HCT116 (cell line): Measurements from ENCODE around the gene AIF1. TPM values are rescaled to one million over a fixed set of nuclear protein-coding genes. Genes with fewer than 3 reads are reported as not detected.

Experiments
- ATAC-seq: fragments of 200-7000 bp; cut with Tn5 transposase; 2 replicates; pipeline ENCODE4 v1.9.1; 2020; ENCODE audit warnings: mild to moderate bottlenecking, moderate library complexity
- BruUV-seq: library from RNA; stranded (reverse); fragments of 400-500 nt; replicated peaks from 2 replicates; lab custom pipeline; 2021; lab: Mats Ljungman, UMichigan
- CTCF ChIA-PET: fragments of 300-600 bp; sonication (Branson Sonifier 250); formaldehyde crosslinking; loops from one replicate; lab custom pipeline; 2021; ENCODE audit warnings: antibody characterized with exemption; lab: Charles Lee
- POLR2A ChIA-PET: fragments of 300-600, 350-600 bp; sonication (Branson Sonifier 250); formaldehyde crosslinking; loops from one replicate; lab custom pipeline; 2021; ENCODE audit warnings: antibody characterized with exemption; lab: Charles Lee
- RAD21 ChIA-PET, 2 experiments: fragments of 300-600 bp; sonication (Branson Sonifier 250); formaldehyde crosslinking; loops; one replicate each; lab custom pipeline; 2023; ENCODE audit warnings: low total read pairs in 2 of 2; ENCODE audit not compliant: uncharacterized antibody in 2 of 2, unreplicated experiment in 2 of 2, low non-redundant PET in 1 of 2; lab: Charles Lee
- DNase-seq: peaks from one replicate; pipeline ENCODE4 v3.0.0-alpha.2; 2010; ENCODE audit warnings: low read depth, low spot score
- H2AFZ ChIP-seq: fragments of 200-600 bp; shearing (Covaris generic), sonication (generic); 2 replicates; pipeline ENCODE4 v1.6.1; 2017; ENCODE audit warnings: low read depth, mixed run types, mixed read lengths, antibody characterized with exemption, low read length; ENCODE audit not compliant: poor library complexity, severe bottlenecking
- H3K27ac ChIP-seq: 2 replicates; pipeline ENCODE4 v1.5.1; 2012; ENCODE audit warnings: low read depth, low read length
- H3K27me3 ChIP-seq: fragments of 200-600 bp; sonication (generic); 2 replicates; pipeline ENCODE4 v1.6.1; 2016; ENCODE audit warnings: mixed run types, low read length, mixed read lengths; ENCODE audit not compliant: insufficient read depth
- H3K36me3 ChIP-seq, 2 experiments: fragments of 200-500 bp in 1 of 2; fragments of 200-600 bp in 1 of 2; sonication (Bioruptor generic) in 1 of 2; sonication (generic) in 1 of 2; 2 replicates each; pipeline versions ENCODE4 v1.5.1 to v1.6.1; 2014 to 2016; ENCODE audit warnings: low read length in 2 of 2, inconsistent platforms in 1 of 2, mixed read lengths in 1 of 2, mixed run types in 1 of 2; ENCODE audit not compliant: insufficient read depth in 2 of 2, control insufficient read depth in 1 of 2
- H3K4me1 ChIP-seq, 2 experiments: fragments of 200-600 bp in 1 of 2; sonication (generic) in 1 of 2; 2 replicates each; pipeline versions ENCODE4 v1.5.1 to v1.6.1; 2012 to 2017; ENCODE audit warnings: low read length in 2 of 2, inconsistent platforms in 1 of 2, mild to moderate bottlenecking in 1 of 2, mixed read lengths in 1 of 2, mixed run types in 1 of 2, moderate library complexity in 1 of 2; ENCODE audit not compliant: insufficient read depth in 2 of 2, control insufficient read depth in 1 of 2
- H3K4me2 ChIP-seq: fragments of 200-600 bp; sonication (generic); 2 replicates; pipeline ENCODE4 v1.6.1; 2017; ENCODE audit warnings: mixed run types, low read length, mixed read lengths
- H3K4me3 ChIP-seq, 2 experiments: fragments of 200-600 bp in 1 of 2; sonication (generic) in 1 of 2; replicated peaks in 1 of 2; 2 replicates each; pipeline ENCODE4 v1.5.1; 2011 to 2016; ENCODE audit warnings: low read length in 2 of 2, control low read depth in 1 of 2, low read depth in 1 of 2, mild to moderate bottlenecking in 1 of 2, mixed read lengths in 1 of 2, mixed run types in 1 of 2
- H3K79me2 ChIP-seq: fragments of 200-600 bp; sonication (generic); 2 replicates; pipeline ENCODE4 v1.6.1; 2017; ENCODE audit warnings: mild to moderate bottlenecking, mixed run types, low read length, moderate library complexity, mixed read lengths; ENCODE audit not compliant: insufficient read depth
- H3K9ac ChIP-seq: fragments of 200-600 bp; sonication (generic); 2 replicates; pipeline ENCODE4 v1.6.1; 2016; ENCODE audit warnings: low read length, mixed read lengths
- H3K9me2 ChIP-seq: fragments of 200-600 bp; sonication (generic), shearing (Covaris generic); 2 replicates; pipeline ENCODE4 v1.6.1; 2017; ENCODE audit warnings: mixed run types, mild to moderate bottlenecking, moderate library complexity; ENCODE audit not compliant: insufficient read depth
- H3K9me3 ChIP-seq, 2 experiments: fragments of 200-500 bp in 1 of 2; fragments of 200-600 bp in 1 of 2; sonication (Bioruptor generic) in 1 of 2; sonication (generic) in 1 of 2; 2 replicates each; pipeline ENCODE4 v1.6.1; 2014 to 2017; ENCODE audit warnings: low read length in 2 of 2, mixed read lengths in 2 of 2, inconsistent platforms in 1 of 2, low read depth in 1 of 2, mild to moderate bottlenecking in 1 of 2, mixed run types in 1 of 2, moderate library complexity in 1 of 2; ENCODE audit not compliant: control insufficient read depth in 1 of 2, insufficient read depth in 1 of 2
- H4K20me1 ChIP-seq: fragments of 200-600 bp; sonication (generic), shearing (Covaris generic); 2 replicates; pipeline ENCODE4 v1.6.1; 2017; ENCODE audit warnings: mixed run types, mild to moderate bottlenecking, moderate library complexity; ENCODE audit not compliant: insufficient read depth
- CBX3 ChIP-seq: IDR thresholded peaks from 2 replicates; pipeline ENCODE4 v1.6.1; 2012; ENCODE audit warnings: low read depth
- CTCF ChIP-seq, 3 experiments: fragments of 200-600 bp in 1 of 3; sonication (generic) in 1 of 3; IDR thresholded peaks in 2 of 3; conservative IDR thresholded peaks in 1 of 3; 2 replicates each; pipeline ENCODE4 v1.5.1; 2012 to 2017; ENCODE audit warnings: low read depth in 2 of 3, low read length in 2 of 3, antibody characterized with exemption in 1 of 3, borderline replicate concordance in 1 of 3, control low read depth in 1 of 3, mild to moderate bottlenecking in 1 of 3, mixed read lengths in 1 of 3, mixed run types in 1 of 3, moderate library complexity in 1 of 3; ENCODE audit not compliant: insufficient read depth in 1 of 3
- EGR1 ChIP-seq: IDR thresholded peaks from 2 replicates; pipeline ENCODE4 v1.6.1; 2012; ENCODE audit warnings: low read depth
- ELF1 ChIP-seq: IDR thresholded peaks from 2 replicates; pipeline ENCODE4 v1.6.1; 2012; ENCODE audit warnings: low read depth, borderline replicate concordance
- EZH2 ChIP-seq: fragments of 200-600 bp; sonication (generic); IDR thresholded peaks from 2 replicates; pipeline ENCODE4 v1.6.1; 2017; ENCODE audit warnings: antibody characterized with exemption, mixed run types
- JUND ChIP-seq: IDR thresholded peaks from 2 replicates; pipeline ENCODE4 v1.6.1; 2012
- MAX ChIP-seq: IDR thresholded peaks from 2 replicates; pipeline ENCODE4 v1.6.1; 2012
- POLR2A ChIP-seq: IDR thresholded peaks from 2 replicates; pipeline ENCODE4 v1.7.0; 2011; ENCODE audit warnings: borderline replicate concordance; ENCODE audit not compliant: insufficient read depth, insufficient read length; ENCODE audit errors: extremely low read depth
- SRF ChIP-seq: IDR thresholded peaks from 2 replicates; pipeline ENCODE4 v1.6.1; 2012; ENCODE audit warnings: low read depth
- TCF7L2 ChIP-seq: IDR thresholded peaks from 2 replicates; pipeline ENCODE4 v1.7.0; 2011; ENCODE audit warnings: borderline replicate concordance, inconsistent platforms; ENCODE audit not compliant: insufficient read depth, insufficient read length; ENCODE audit errors: extremely low read depth
- intact Hi-C: fragments of 100-400 bp; cut with micrococcal nuclease; formaldehyde crosslinking; loops from 2 replicates; pipeline ENCODE4 v1.10.0; 2022
- total RNA-seq: library from RNA; stranded (reverse); gene quantifications from one replicate; pipeline ENCODE4 v1.2.1, GENCODE V29; 2021; ENCODE audit not compliant: unreplicated experiment

Gene AIF1
- total RNA-seq, 1 experiment from 2014 or later, result not detected

- CTCF ChIA-PET, result interaction anchor here (0.7 to 7.8 kb wide), 2 partner anchors 18 to 26 kb away, joined by 3 to 70 read pairs; no protein-coding TSS in a partner anchor
- RAD21 ChIA-PET, result no interaction called here
- no peak for ATAC-seq
These were observed 35.9 kb upstream of the AIF1 start for GRCh38 chr6:31579119-31579505.

GRCh38 chr6:31579546-31580437, 35.2 kb upstream of the AIF1 start:
- Histone ChIP-seq H3K36me3 (no peaks in the 10 kb centered on the region), H3K4me1 (peaks cover 4 to 15% of the 10 kb centered on the region in 2 experiments; a peak in 2 of 4 replicates), H3K4me2 (no peak overlapping the region), H3K4me3 (no peak overlapping the region), H3K9me2 (no peaks in the 10 kb centered on the region), H4K20me1 (no peaks in the 10 kb centered on the region), H3K9ac (no peak overlapping the region), H3K9me3 (no peaks in the 10 kb centered on the region), H3K27me3 (no peaks in the 10 kb centered on the region), H3K27ac (no peak overlapping the region), H2AFZ (no peak overlapping the region), H3K79me2 (no peaks in the 10 kb centered on the region)
- no peak for TF ChIP-seq EGR1
- no peak for TF ChIP-seq CTCF (IDR thresholded peaks at IDR 0.05 in 2 of 3, conservative IDR thresholded peaks at IDR 0.05 in 1 of 3; ENCODE audit: borderline replicate concordance in 1 of 3, insufficient read depth in 1 of 3, low read depth in 2 of 3, low read length in 2 of 3)
- no peak for TF ChIP-seq SRF
- no peak for TF ChIP-seq EZH2
- no peak for TF ChIP-seq TCF7L2
- TF ChIP-seq CBX3, result no peak
- DNase-seq (no peak), ATAC-seq (no peak)
- ChIA-PET CTCF (interaction anchor here (0.7 to 7.8 kb wide), 10 partner anchors 9 to 87 kb away, joined by 3 to 70 read pairs (median 4); partner anchors contain the start of genes NCR3 and PRRC2A), POLR2A (interaction anchor here (1.4 kb wide), 1 partner anchor 13 kb away, joined by 3 read pairs; no protein-coding TSS in a partner anchor), RAD21 (no interaction called here)
- no TSS peak for BruUV-seq
- intact Hi-C loops, result no loop called here

More at GRCh38 chr6:31579119-31579505, 35.9 kb upstream of the AIF1 start:
- H3K9me3 ChIP-seq, result no peaks in the 10 kb centered on the region
- no peaks in the 10 kb centered on the region for H4K20me1 ChIP-seq
- H3K27me3 ChIP-seq, result no peaks in the 10 kb centered on the region
- no peaks in the 10 kb centered on the region for H3K79me2 ChIP-seq
- intact Hi-C loops, result no loop called here
- no peak for DNase-seq
- POLR2A ChIA-PET, result no interaction called here
- no peak overlapping the region for H3K27ac ChIP-seq
- TF ChIP-seq SRF (no peak), JUND (no peak), ELF1 (no peak), EGR1 (no peak), POLR2A (no peak), MAX (no peak)
- BruUV-seq, result no TSS peak
- H3K4me2 ChIP-seq, result no peak overlapping the region
- no peak overlapping the region for H2AFZ ChIP-seq
- no peak overlapping the region for H3K9ac ChIP-seq
- no peaks in the 10 kb centered on the region for H3K36me3 ChIP-seq
- no peaks in the 10 kb centered on the region for H3K9me2 ChIP-seq
- H3K4me3 ChIP-seq, result no peak overlapping the region
- peaks cover 4 to 15% of the 10 kb centered on the region in 2 experiments; a peak in 2 of 4 replicates for H3K4me1 ChIP-seq
